GM21737 (cell line): ENCODE results near the gene TSSC4.

ENCODE experiments used
- ATAC-seq: cut with Tn5 transposase; IDR thresholded peaks from one replicate; pipeline ENCODE4 v1.9.1; 2021; ENCODE audit warnings: mild to moderate bottlenecking, moderate library complexity; ENCODE audit not compliant: unreplicated experiment

TSSC4 gene

DNA sequence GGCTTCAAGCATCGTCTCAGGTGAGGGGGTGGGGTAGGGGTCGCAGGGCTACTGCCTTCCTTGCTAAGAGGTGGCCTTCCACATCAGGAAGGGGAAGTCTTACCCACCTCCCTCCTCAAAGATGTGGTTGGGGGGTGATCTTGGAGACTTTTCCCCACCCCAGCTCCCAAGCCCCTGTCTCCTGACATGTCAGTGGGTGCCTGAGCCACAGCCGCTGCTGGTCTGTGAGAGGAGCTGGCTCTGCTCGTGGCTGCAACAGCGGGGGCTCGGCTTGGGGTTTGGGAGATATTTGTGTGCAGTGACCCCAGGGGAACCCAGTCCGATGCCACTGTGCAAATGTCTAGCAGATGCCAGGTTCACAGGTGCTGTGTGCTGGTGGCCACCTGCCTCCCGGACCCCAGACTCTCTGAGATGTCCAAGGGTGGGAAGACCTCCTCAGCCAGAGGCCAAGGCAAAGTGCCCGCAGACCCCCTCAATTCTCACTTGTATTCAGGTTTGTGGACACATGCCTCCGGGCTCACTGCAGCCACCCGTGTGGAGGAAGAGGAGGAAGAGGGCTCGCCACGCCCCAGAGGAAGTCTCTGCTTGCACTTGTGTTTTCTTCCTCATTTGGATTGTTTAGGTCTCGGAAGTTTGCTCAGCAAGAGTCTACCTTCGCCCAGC is 46.2 kb downstream of the TSSC4 start:
- ATAC-seq = no peak

DNA sequence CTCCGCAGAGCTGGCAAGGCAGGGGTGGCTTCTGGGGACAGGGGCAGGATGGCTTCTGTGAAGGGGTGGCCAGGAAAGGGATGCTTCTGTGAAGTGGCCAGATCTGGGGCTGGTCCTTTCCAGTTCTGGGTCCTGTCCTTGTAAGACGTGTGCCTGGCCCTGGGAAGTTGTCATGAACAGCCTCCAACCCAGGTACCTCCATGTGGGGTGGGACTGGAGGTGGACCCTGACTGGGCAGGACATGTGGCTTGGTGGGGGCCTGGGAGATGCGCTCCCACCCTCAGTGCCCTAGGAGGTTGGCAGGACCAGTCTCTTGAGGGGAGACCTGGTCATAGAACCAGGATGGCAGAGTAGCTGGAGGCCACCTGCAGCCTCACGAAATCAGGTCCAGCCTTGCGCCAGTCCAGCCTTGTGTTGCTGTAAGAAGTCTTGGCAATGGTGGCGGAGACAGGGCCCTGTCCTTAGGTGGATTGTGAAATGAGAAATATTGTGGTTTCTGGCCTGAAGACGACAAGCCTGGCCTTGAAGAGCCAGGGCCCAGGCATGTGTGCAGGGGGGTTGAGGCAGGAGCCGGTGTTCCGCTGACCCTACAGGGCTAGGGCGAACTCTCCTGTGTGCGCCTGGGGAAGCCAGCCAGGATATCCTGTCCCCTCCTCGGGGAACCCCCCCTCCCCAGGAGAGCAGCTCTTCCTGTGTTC is 46.9 kb downstream of the TSSC4 start:
- ATAC-seq = no peak

DNA sequence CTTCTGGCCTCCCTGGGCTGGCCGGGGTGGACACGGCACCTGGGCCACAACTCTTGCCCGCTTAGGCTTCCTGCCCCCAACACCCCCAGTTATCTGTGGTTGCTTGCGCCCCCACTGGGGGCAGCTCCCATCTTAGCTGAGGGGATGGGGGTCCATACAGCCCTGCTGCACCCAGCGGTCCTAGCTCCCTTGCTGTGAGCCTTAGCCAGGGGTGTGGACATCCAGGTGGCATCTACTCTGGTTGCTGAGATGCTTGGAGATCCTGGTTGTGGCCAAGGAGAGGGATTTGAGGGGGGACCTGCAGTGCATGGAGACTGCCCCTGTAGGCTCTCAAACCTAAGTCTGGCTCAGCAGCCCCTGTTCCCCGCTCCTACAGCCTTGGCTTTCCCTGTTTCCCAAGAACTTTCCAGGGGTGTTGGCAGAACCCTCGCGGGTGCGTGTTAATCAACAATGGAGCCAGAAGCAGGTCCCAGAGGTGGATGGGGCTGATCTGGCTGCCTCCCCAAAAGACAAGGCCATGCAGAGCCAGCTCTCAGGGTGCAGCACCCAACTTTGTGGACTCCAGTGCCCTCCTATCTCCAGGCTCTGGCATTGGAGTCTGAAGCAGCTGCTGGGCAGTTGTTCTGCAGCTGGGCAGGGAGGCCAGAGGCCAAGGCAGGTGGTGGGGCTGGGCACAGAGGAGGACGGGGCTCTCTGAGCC is 47.6 kb downstream of the TSSC4 start:
- ATAC-seq = no peak

DNA sequence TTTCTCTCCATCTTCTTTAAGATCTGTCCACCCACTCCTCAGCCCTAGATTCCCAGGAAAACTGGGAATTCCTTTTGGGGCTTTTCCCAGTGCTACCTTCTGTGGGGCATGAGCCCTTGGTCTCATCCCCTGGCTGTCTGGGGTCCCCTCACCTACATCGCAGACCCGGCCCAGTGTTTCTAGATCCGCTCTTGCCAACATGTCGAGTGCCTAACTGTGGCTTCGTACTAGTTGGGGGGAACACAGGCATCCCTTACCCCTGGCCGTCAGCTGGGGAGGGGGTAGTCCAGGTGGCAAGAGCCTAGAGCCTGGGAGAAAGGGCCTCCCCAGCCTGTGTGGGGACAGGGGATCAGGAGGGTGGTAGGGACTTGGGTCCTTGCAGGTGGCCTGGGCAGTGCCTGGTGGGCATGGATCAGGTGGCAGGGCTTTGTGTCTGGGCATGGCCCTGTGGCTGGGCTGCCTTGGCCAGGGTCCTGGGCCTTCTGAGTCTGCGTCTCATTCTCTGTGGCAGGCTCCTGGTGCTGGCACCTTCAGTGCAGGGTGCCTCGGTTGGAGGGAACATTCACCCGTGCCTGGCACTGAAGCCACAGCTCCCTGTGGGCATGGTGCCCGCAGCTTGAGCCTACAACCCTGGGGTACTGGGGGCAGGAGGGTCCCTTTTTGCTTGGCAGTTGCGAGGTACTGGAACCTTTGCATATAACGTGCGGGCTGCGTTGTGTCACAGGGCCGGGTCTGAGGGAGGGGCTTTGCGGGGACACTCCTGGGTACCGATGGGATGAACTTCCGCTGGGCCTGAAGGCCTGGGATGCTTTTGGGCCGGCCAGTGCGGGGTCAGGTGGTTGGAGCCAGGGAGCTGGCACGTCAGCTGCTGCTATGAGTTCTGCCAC is 48.4 kb downstream of the TSSC4 start:
- ATAC-seq = no peak

DNA sequence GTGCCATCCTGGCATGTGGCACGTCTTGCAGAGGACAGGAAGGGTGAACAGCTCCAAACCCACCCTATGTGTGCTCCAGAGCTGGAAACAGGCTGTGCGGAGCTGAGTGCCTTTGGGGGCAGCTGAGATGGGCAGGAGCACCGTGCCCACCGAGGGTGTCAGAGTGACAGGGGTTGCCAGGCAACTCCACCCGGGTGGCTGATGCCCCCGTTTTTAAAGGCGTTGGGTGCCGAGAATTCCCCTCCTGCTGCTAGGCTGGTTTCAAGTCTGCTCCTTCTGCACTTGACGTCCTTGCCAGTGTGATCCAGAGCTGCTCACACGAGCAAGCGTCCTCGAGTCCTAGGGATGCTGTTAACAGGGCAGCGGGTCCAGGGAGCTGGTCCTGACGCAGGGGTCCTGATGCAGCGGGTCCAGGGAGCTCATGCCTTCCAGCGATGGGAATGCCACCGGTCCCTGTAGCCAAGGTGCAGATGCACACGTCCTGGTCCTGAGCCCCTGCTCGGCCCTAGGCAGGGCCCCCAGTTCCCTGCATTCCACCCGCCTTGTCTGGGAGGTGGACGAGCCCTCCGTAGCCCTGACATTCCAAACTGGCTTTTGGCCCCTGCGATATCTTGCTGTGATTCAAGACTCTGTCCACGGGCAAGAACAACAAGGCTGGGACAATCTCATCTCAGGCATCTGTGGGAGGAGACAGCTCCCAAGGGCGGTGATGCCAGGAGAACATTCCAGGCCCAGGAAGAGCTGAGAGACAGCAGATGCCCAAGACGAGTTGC is 49.2 kb downstream of the TSSC4 start:
- ATAC-seq = no peak

DNA sequence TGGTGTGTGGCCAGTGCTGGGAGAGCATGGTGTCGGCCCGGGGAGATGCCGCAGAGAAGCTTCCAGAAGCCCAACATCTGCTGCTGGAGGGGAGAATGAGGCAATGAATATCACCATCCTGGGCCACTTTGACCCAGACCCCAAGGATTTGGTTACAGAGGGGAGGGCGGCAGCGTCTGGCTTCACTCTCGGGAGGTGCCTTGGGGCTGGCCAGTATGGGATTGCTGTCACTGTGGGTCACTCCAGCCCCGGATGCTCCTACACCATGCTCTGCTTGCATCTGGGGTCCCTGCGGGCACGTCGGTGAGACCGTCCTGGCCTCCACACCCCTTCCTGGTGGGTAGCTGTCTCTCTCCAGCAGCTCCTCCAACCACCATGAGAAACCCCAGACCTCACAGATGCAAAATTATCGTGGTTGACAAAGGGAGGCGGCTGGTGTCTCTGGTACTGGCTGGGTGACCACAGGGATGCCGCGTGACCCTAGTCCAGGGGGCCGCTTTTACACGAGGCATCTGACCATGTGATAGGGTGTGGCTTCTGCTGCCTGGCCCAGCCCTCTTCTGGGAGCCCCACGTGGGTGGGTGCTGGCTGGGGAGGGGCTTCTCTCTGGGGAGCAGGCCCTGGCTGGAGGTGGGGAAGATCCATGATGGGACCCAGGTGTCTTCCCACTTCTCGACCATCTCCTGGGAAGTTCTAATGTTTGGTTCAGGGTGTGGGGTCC is 49.9 kb downstream of the TSSC4 start:
- no peak for ATAC-seq

DNA sequence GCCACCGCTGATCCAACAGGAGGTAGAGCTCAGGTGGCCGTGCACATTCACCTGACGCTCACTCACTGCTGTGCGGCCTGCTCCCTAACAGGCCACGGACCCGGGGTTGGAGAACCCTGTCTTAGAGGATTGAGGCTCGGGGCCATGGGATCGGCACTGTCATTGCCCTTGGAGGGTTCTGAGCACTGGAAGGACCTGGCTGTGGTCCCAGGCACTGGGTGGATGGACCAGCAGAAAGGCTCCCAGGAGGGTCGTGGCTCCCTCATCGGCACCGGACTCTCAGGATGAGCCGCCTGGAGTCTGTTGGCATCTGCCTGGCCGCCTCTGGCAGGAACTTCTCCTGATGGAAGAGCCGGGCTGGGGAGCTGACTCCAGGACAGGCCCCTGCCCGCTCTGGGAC is 50.8 kb downstream of the TSSC4 start:
- no peak for ATAC-seq

DNA sequence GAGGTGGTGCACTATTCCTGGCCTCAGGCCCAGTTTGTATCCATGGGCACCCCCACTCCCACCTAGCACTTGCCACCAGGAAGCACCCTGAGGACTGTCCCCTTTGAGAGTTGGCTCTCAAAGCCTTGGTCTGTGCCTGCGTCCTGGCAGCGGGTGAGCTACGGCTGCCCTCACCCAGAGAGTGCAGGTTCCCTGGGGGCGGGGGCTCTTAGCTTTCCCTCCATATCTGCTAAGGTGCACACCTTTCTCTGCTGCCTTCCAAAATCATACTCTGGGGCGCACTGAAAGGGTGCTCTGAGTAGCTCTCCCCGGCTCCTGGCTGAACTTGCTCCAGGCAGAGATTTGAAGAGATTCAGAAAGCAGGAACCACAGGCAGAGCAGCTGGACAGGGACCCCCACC is 51.4 kb downstream of the TSSC4 start:
- no peak for ATAC-seq

DNA sequence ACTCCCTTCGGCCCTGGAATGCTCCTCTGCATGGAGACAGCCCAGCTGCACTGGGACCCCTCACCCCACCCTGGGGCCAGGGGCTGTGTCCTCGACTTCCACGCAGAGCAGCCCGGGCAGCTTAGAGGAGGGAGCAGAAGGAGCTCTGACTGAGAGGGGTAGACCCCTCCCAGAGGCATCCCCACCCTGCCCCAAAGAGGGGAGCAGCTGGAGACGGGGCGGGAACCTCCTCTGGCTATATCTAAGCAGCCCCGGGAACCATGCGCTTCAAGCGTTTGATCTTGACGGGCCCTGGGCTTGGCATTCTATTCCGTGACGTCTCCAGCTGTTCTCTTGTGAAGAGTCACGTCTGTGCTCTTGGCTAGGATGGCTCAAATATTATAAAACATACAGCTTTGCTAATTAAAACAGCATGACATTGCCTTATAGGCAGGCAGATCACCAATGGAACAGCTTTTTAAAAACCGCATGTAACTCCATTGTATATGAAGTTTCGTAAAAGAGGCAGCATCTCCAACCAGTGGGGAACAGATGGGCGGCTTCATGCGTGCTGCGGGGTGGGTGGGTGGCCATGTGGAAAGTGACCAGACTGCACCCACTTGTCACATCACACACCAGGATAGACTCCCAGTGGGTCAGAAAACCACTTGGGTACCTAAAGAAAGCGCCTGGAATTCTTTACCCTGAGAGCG is 51.9 kb downstream of the TSSC4 start:
- ATAC-seq = no peak

DNA sequence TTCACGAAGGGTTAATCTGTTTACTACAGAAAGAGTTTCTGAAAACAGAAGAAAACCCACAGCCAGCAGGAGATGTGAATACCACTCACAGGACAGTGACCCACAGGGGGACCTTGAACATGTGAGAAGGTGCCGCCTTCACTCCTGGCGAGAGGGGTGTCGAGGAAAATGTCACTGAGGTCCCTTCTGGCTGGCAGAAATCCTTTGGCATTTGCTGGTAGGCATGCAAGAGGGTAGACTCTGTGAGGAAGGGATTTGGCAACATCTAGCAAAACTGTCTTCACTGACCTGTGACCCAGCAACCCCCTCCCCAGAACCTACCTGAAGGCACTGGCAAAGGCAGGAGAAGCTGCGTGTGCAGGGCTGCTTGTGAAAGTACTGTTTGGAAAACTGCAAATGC is 52.9 kb downstream of the TSSC4 start:
- no peak for ATAC-seq
